K562 treated with DMSO at 1 percent for 4 hours (cell line): ENCODE data around the gene MMRN1. TPM values are rescaled to one million over a fixed set of nuclear protein-coding genes. Genes with fewer than 3 reads are reported as not detected.

Experiments used
- total RNA-seq: library from RNA; unstranded; fragments of 300-600 nt; gene quantifications from 2 replicates; pipeline ENCODE4 v1.2.3, GENCODE V29; 2022; ENCODE audit not compliant: insufficient read depth

MMRN1 gene
- total RNA-seq: not detected in 2 replicates

GRCh38 chr4:89894649-89895550 lies at the start of gene MMRN1:
Gene MMRN1 (plus strand): TSS chr4:89894854. CDS start chr4:89894972, 118 bp downstream.

Other genes starting within 250 kb of the MMRN1 start
- gene SNCA, start 57.7 kb upstream of the MMRN1 start, total RNA-seq: 1.6 TPM in 1 of 2 replicates, not detected in the other
- gene CCSER1, start 232.5 kb downstream of the MMRN1 start, total RNA-seq: not detected in 2 replicates